HepG2 (cell line): ENCODE results near the gene TMCC1. TPM values are rescaled to one million over a fixed set of nuclear protein-coding genes. Genes with fewer than 3 reads are reported as not detected.
A peak's percentile ranks its signal among the peaks of the same experiment; 100 is the strongest.

Source experiments
- BCL3 ChIP-seq: sonication (generic); formaldehyde crosslinking; IDR thresholded peaks from 2 replicates; pipeline ENCODE4 v1.5.1; 2020; ENCODE audit warnings: mild to moderate bottlenecking, missing genetic modification reagents, moderate library complexity
- BCLAF1 ChIP-seq: fragments of 450-650 bp; IDR thresholded peaks from 2 replicates; pipeline ENCODE4 v1.6.1; 2017; ENCODE audit warnings: mild to moderate bottlenecking
- CSRNP2 ChIP-seq: sonication (generic); formaldehyde crosslinking; conservative IDR thresholded peaks from 2 replicates; pipeline ENCODE4 v1.8.0; 2022; ENCODE audit warnings: low read depth, missing genetic modification reagents
- EED ChIP-seq: sonication (generic); formaldehyde crosslinking; IDR thresholded peaks from 2 replicates; pipeline ENCODE4 v1.5.0; 2020; ENCODE audit warnings: mild to moderate bottlenecking, missing genetic modification reagents
- KMT2B ChIP-seq: IDR thresholded peaks from 2 replicates; pipeline ENCODE4 v1.6.1; 2016; ENCODE audit warnings: missing genetic modification reagents, missing compliant biosample characterization
- MEIS1 ChIP-seq: sonication (generic); formaldehyde crosslinking; IDR thresholded peaks from 2 replicates; pipeline ENCODE4 v1.9.0; 2021; ENCODE audit warnings: mild to moderate bottlenecking, missing genetic modification reagents, moderate library complexity, borderline replicate concordance
- NBN ChIP-seq: fragments of 450-650 bp; conservative IDR thresholded peaks from 2 replicates; pipeline ENCODE4 v1.6.1; 2017
- NFIB ChIP-seq: sonication (generic); formaldehyde crosslinking; IDR thresholded peaks from 2 replicates; pipeline ENCODE4 v1.9.0; 2021; ENCODE audit warnings: missing genetic modification reagents, mild to moderate bottlenecking, borderline replicate concordance
- PHF20 ChIP-seq: sonication (generic); formaldehyde crosslinking; IDR thresholded peaks from 2 replicates; pipeline ENCODE4 v1.5.0; 2020; ENCODE audit warnings: mild to moderate bottlenecking, missing genetic modification reagents
- POLR2AphosphoS2 ChIP-seq: IDR thresholded peaks from 2 replicates; pipeline ENCODE4 v1.6.1; 2011; ENCODE audit warnings: low read depth, low read length, improper control_type of control experiment
- PREB ChIP-seq: sonication (generic); formaldehyde crosslinking; IDR thresholded peaks from 2 replicates; pipeline ENCODE4 v1.4.0; 2020; ENCODE audit warnings: missing genetic modification reagents
- SYNCRIP ChIP-seq: fragments of 200-400 bp; formaldehyde crosslinking; IDR thresholded peaks from 2 replicates; pipeline ENCODE4 v1.6.1; 2018; ENCODE audit warnings: mild to moderate bottlenecking, low read depth, low read length; ENCODE audit not compliant: insufficient read depth
- USF2 ChIP-seq, 2 experiments: sonication (generic) in 1 of 2; formaldehyde crosslinking in 1 of 2; IDR thresholded peaks; 2 replicates each; pipeline versions ENCODE4 v1.5.1 to v1.6.1; 2011 to 2020; ENCODE audit warnings: borderline replicate concordance in 1 of 2, low read depth in 1 of 2, low read length in 1 of 2, mild to moderate bottlenecking in 1 of 2, missing genetic modification reagents in 1 of 2, moderate library complexity in 1 of 2
- ZMYM2 ChIP-seq: sonication (generic); formaldehyde crosslinking; IDR thresholded peaks from 2 replicates; pipeline ENCODE4 v1.8.0; 2022; ENCODE audit warnings: mild to moderate bottlenecking, missing genetic modification reagents
- ZNF34 ChIP-seq: sonication (generic); formaldehyde crosslinking; IDR thresholded peaks from 2 replicates; pipeline ENCODE4 v1.4.0; 2020; ENCODE audit warnings: mild to moderate bottlenecking, missing genetic modification reagents, borderline replicate concordance
- ZNF431 ChIP-seq: sonication (generic); formaldehyde crosslinking; IDR thresholded peaks from 2 replicates; pipeline ENCODE4 v1.9.0; 2022; ENCODE audit warnings: missing genetic modification reagents, low read depth, mild to moderate bottlenecking, borderline replicate concordance
- ZNF530 ChIP-seq: sonication (generic); formaldehyde crosslinking; IDR thresholded peaks from 2 replicates; pipeline ENCODE4 v1.5.0; 2020; ENCODE audit warnings: low read depth, mild to moderate bottlenecking, missing genetic modification reagents
- ZNF777 ChIP-seq: sonication (generic); formaldehyde crosslinking; IDR thresholded peaks from 2 replicates; pipeline ENCODE4 v1.4.0; 2020; ENCODE audit warnings: missing genetic modification reagents
- ZNF788 ChIP-seq: sonication (generic); formaldehyde crosslinking; IDR thresholded peaks from 2 replicates; pipeline ENCODE4 v1.5.0; 2020; ENCODE audit warnings: mild to moderate bottlenecking, missing genetic modification reagents, borderline replicate concordance
- polyA plus RNA-seq, 8 experiments: library from polyadenylated mRNA; depleted of rRNA in 3 of 8; stranded (reverse) in 7 of 8; unstranded in 1 of 8; fragments of >200 nt; fragmentation: Illumina TruSeq in 4 of 8; extraction: Trizol in 4 of 8; gene quantifications; 2 replicates each; pipeline versions ENCODE4 v1.2.1 to v1.2.3, GENCODE V29; 2011 to 2016; ENCODE audit warnings: low read depth in 4 of 8, missing spikeins in 1 of 8, mixed read lengths in 1 of 8; ENCODE audit not compliant: insufficient read depth in 1 of 8
- total RNA-seq, 5 experiments: library from RNA; depleted of rRNA; stranded (reverse); fragments of >200 nt; fragmentation: Illumina TruSeq; extraction: Trizol; gene quantifications; 2 replicates each; pipeline ENCODE4 v1.2.3, GENCODE V29; 2016; ENCODE audit warnings: low read depth in 1 of 5

Gene TMCC1
- total and polyA plus RNA-seq, 2 of the 13 experiments (the other 11 are each of a cell fraction or from before 2014, with no cell fraction given) = 12.1 to 264 TPM

- TF ChIP-seq CSRNP2 (CRISPR knock-in tag) (no peak), BCL3 (CRISPR knock-in tag) (no peak; the same call in 1 of the 2 replicates), ZMYM2 (CRISPR knock-in tag) (no peak), NBN (no peak), EED (CRISPR knock-in tag) (0 out of 2 replicates have a peak, but pooled peaks have one; percentile 17), NFIB (CRISPR knock-in tag) (no peak), SYNCRIP (no peak), ZNF777 (CRISPR knock-in tag) (no peak; the same call in 1 of the 2 replicates), MEIS1 (CRISPR knock-in tag) (no peak), ZNF530 (CRISPR knock-in tag) (no peak), BCLAF1 (no peak), ZNF34 (CRISPR knock-in tag) (no peak), PHF20 (CRISPR knock-in tag) (no peak), POLR2AphosphoS2 (no peak), PREB (CRISPR knock-in tag) (no peak), ZNF788 (CRISPR knock-in tag) (peak; percentile 56; the same call in 1 of the 2 replicates), USF2 (IDR thresholded peaks at IDR 0.05; ENCODE audit: low read depth, low read length) (no peak), USF2 (CRISPR knock-in tag; IDR thresholded peaks at IDR 0.05; ENCODE audit: borderline replicate concordance) (no peak), ZNF431 (CRISPR knock-in tag) (no peak; the same call in 1 of the 2 replicates), KMT2B (CRISPR knock-in tag) (no peak)
Measured at GRCh38 chr3:129627350-129628168, 266.0 kb downstream of the TMCC1 start (continued).
